ENCODE measurements around the gene SDK2. TPM values are rescaled to one million over a fixed set of nuclear protein-coding genes. Genes with fewer than 3 reads are reported as not detected.
"Not testable (repeated sequence)": the region's sequence is repeated elsewhere in the genome, so short reads cannot be mapped to it uniquely, and the experiment has no call there.

Gene SDK2
- total RNA-seq, 1 donor, result 17.2 TPM

DNA sequence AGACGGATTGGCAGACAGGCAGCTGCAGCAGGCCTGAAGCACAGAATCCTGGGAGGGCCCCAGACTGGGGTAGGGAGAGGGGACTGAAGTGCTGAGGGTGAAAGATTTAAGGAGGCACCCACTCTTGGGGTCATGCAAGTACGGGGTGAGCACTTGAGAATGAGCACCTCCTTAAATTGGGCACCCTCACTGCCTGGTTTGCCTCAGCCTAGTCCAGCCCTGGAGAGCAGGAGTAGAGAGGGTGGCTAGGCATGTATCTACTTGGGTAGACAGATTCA lies 178.4 kb downstream of the SDK2 start:
- DNase-seq (ENCODE audit: low read depth in 2 of 3, low spot score in 2 of 3), result no peak

DNA sequence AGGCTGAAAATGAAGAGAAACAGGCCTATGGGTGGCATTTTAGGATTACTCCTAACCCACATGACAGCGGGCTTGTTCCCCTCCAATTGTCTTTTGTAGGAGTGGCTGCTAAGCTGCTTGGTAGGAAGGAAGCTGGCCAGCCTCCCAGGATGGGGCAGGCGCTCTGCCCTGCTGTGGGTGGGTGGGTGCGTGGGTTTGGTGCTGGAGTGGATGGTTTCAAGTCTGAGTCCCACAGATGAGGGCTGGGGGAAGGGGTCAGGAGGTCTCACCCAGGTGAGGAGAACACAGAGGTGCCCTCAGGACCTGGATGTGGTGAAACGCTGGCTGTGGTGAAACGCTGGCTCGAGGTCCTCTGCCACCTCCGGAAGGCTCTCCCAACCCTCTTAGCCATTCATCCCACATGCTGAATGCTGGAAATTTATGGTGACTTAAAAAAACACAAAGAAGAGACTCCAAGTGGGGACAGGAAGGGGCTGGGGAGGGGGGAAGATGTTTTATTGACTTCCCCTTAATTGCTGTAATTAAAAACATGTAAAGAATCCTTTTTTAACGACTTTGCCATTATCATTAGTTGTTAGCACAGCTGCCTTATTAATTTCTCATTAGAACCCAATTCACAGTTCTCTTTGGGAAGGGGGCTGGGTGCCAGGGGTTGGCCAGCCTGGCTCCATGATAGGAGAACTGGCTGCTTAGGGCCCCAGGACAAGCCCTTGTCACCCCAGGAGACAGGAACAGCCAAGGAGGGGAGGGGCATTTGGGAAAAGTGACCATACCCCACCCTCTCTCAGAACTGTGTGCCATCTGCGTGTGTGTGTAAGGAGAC lies 178.9 kb downstream of the SDK2 start:
- DNase-seq (ENCODE audit: low read depth in 2 of 3, low spot score in 2 of 3), result no peak

GRCh38 chr17:73464447-73464846 lies 179.8 kb downstream of the SDK2 start:
- no peak for DNase-seq (ENCODE audit: low read depth in 2 of 3, low spot score in 2 of 3)

DNA sequence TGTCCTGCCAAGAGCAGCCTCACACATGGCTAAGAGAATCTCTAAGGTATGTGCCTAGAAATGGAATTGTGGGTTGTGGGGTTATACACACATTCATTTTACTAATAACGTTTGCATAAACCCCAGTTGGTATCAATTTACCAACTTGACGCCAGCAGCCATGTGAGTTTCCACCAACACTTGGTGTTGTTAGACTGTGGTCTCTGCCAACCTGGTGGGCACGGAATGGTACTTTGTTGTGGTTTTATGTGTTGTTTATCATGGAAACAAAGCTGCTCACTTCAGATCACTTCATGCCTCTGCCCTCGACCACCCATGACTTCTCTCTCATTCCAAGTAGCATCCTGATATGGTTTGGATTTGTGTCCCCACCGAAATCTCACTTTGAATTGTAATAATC lies 180.4 kb downstream of the SDK2 start:
- DNase-seq (ENCODE audit: low read depth in 2 of 3, low spot score in 2 of 3), result no peak

GRCh38 chr17:73462823-73463222 lies 181.4 kb downstream of the SDK2 start:
- DNase-seq (ENCODE audit: low read depth in 2 of 3, low spot score in 2 of 3), result no peak

GRCh38 chr17:73459980-73460379 lies 184.3 kb downstream of the SDK2 start:
- DNase-seq (ENCODE audit: low read depth in 2 of 3, low spot score in 2 of 3), result no peak

GRCh38 chr17:73455767-73456166 lies 188.5 kb downstream of the SDK2 start:
- no peak for DNase-seq (ENCODE audit: low read depth in 2 of 3, low spot score in 2 of 3)

- no peak for DNase-seq (ENCODE audit: low read depth in 2 of 3, low spot score in 2 of 3)
Measured at GRCh38 chr17:73455050-73455687, 189.1 kb downstream of the SDK2 start.

DNA sequence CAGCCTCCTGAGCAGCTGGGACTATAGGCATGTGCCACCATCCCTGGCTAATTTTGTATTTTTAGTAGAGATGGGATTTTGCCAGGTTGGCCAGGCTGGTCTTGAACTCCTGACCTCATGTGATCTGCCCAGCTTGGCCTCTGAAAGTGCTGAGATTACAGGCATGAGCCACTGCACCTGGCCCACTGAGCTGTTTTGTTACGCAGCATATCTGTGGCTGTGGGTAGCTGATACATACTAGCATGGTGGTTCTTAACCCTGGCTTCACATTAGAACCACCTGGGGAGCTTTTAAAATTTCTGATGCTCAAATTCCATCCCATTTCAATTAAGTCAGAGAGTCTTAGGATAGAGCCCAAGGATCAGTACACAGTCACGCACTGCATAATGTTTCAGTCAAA lies 190.8 kb downstream of the SDK2 start:
- DNase-seq (ENCODE audit: low read depth in 2 of 3, low spot score in 2 of 3), result not testable (repeated sequence)

GRCh38 chr17:73453090-73453489 lies 191.2 kb downstream of the SDK2 start:
- no peak for DNase-seq (ENCODE audit: low read depth in 2 of 3, low spot score in 2 of 3)

GRCh38 chr17:73452009-73452408 lies 192.2 kb downstream of the SDK2 start:
- no peak for DNase-seq (ENCODE audit: low read depth in 2 of 3, low spot score in 2 of 3)

DNA sequence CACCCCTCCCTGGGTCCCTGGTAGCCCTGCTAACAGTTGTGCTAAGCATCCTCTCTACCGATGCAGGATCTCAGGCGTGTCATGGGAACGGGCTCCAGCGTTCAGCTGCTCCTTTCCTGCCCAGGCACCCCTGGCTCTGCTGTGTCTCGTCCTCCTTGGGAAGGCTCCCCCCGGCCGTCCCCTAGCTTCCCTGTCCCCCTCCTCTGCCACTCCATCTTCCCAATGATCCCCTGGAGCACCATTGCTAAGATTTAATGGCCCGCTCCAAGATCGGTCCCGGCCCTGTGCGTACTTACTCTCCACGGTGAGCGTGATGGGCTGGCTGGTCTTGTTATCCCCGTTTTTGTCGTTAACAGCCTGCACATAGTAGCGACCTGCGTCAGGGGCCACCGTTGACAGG lies 196.9 kb downstream of the SDK2 start:
- DNase-seq (ENCODE audit: low read depth in 2 of 3, low spot score in 2 of 3), result no peak

- no peak for DNase-seq (ENCODE audit: low read depth in 2 of 3, low spot score in 2 of 3)
Measured at GRCh38 chr17:73446617-73447016, 197.6 kb downstream of the SDK2 start.

GRCh38 chr17:73445466-73445865 lies 198.8 kb downstream of the SDK2 start:
- DNase-seq (ENCODE audit: low read depth in 2 of 3, low spot score in 2 of 3), result no peak

GRCh38 chr17:73444021-73444420 lies 200.2 kb downstream of the SDK2 start:
- DNase-seq (ENCODE audit: low read depth in 2 of 3, low spot score in 2 of 3), result no peak

DNA sequence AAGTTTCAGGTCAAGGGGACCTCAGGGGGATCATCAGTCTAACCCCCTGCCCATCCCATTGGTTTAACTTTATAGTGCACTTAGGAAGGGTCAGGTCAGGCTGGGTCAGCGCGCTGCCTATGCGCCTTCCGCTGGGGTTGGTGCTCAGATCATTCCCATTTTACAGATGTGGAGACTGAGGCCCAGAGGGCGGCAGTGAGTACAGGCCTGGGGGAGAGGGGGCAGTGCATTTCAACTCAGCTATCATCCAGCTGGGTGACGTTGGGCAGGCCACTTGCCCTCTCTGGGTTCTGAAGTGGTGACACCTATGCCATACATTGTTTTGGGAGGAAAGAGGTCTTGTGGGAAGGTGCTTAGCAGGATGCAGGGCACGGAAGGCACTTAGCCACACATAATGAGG lies 204.6 kb downstream of the SDK2 start:
- no peak for DNase-seq (ENCODE audit: low read depth in 2 of 3, low spot score in 2 of 3)

DNA sequence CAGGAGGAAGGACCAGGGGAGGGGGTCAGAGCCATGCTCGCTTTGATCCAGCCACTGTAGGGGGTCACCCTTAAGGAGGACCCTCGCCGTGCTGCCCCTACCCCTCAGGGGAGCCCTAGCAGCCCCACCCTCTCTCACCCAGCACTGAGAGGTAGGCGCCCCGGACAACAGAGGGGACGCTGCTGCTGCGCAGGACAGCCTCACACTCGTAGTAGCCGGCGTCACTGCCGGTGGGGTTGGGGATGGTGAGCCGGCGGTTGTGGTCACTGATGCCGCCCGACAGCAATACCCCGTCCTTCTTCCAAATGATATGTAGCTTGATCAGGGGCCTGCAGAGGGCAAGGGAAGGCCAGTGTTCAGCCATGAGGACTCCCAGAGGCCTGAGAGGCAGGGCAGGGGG lies 206.4 kb downstream of the SDK2 start:
- DNase-seq (ENCODE audit: low read depth in 2 of 3, low spot score in 2 of 3), result no peak

GRCh38 chr17:73436954-73437353 lies 207.3 kb downstream of the SDK2 start:
- DNase-seq (ENCODE audit: low read depth in 2 of 3, low spot score in 2 of 3), result no peak

GRCh38 chr17:73435412-73435811 lies 208.8 kb downstream of the SDK2 start:
- DNase-seq (ENCODE audit: low read depth in 2 of 3, low spot score in 2 of 3), result no peak

DNA sequence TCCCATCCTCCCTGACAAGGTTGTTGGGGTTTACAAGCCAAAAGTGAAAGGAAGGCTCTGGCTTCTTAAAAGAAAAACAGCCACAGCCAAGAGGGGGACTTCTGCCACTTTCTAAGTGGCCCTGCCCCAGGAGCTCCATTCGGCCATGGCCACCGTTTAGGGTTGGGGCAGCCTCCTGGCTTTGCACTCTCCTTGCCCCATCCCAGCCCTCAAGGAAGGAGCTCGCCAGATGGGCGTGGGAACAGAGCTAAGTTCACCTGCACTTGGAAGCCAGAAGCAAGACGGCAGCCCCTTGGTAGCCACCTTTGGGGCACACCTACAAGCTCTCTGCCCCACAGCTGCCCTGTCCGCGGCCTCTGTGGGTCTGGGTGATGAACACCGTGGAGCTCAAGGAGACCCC lies 210.1 kb downstream of the SDK2 start:
- DNase-seq (ENCODE audit: low read depth in 2 of 3, low spot score in 2 of 3), result no peak

DNA sequence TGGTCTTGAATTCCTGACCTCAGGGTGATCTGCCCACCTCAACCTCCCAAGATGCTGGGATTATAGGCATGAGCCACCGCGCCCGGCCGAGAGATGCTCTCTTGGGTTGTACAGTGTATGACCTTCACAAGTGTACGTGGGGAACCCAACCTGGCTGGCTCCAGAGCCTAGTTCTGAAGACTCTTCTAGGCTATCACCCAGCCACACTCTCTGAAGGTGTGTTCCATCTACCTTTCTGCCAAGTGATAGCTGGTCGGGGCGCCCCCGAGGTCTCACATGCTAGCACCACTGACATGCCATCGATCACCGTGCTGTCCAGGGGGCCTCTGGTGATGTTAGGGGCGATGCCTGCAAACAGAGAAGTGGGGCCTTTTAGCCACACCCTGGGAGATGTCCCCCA lies 210.7 kb downstream of the SDK2 start:
- DNase-seq (ENCODE audit: low read depth in 2 of 3, low spot score in 2 of 3), result no peak

- no peak for DNase-seq (ENCODE audit: low read depth in 2 of 3, low spot score in 2 of 3)
Measured at GRCh38 chr17:73432624-73433190, 211.5 kb downstream of the SDK2 start.
